Parathyroid adenoma (tissue), 2 donors: ENCODE results near the gene ZNF879.

Source experiments
- H2AFZ ChIP-seq: fragments of 300-600 bp; sonication (generic); one replicate; pipeline ENCODE4 v1.7.0; 2017; ENCODE audit warnings: antibody characterized with exemption, mild to moderate bottlenecking
- H3K27ac ChIP-seq: fragments of 300-600 bp; sonication (generic); one replicate; pipeline ENCODE4 v1.7.0; 2017
- H3K27me3 ChIP-seq: fragments of 300-600 bp; sonication (generic); one replicate; pipeline ENCODE4 v1.7.0; 2017; ENCODE audit warnings: low read length; ENCODE audit not compliant: control insufficient read depth, insufficient read depth
- H3K36me3 ChIP-seq: fragments of 300-600 bp; sonication (generic); one replicate; pipeline ENCODE4 v1.7.0; 2017; ENCODE audit warnings: low read length; ENCODE audit not compliant: control insufficient read depth, insufficient read depth
- H3K4me1 ChIP-seq: fragments of 300-600 bp; sonication (generic); one replicate; pipeline ENCODE4 v1.7.0; 2017; ENCODE audit warnings: control low read depth
- H3K4me2 ChIP-seq: fragments of 300-600 bp; sonication (generic); one replicate; pipeline ENCODE4 v1.7.0; 2017; ENCODE audit warnings: low read length
- H3K4me3 ChIP-seq: fragments of 300-600 bp; sonication (generic); one replicate; pipeline ENCODE4 v1.7.0; 2017; ENCODE audit warnings: low read depth, low read length
- H3K79me2 ChIP-seq: fragments of 300-600 bp; sonication (generic); one replicate; pipeline ENCODE4 v1.7.0; 2017; ENCODE audit warnings: control low read depth
- H3K9ac ChIP-seq: fragments of 300-600 bp; sonication (generic); one replicate; pipeline ENCODE4 v1.7.0; 2017; ENCODE audit warnings: mild to moderate bottlenecking
- H3K9me3 ChIP-seq: fragments of 300-600 bp; sonication (generic); one replicate; pipeline ENCODE4 v1.7.0; 2017; ENCODE audit warnings: low read length; ENCODE audit not compliant: control insufficient read depth
- TF ChIP-seq, protein P1 (sequence below): fragments of 300-600 bp; sonication (generic); IDR thresholded peaks from one replicate; pipeline ENCODE4 v1.7.0; 2017; ENCODE audit warnings: antibody characterized with exemption, mild to moderate bottlenecking
- donor health status: primary hyperparathyroidism.

The ZNF879 gene

DNA sequence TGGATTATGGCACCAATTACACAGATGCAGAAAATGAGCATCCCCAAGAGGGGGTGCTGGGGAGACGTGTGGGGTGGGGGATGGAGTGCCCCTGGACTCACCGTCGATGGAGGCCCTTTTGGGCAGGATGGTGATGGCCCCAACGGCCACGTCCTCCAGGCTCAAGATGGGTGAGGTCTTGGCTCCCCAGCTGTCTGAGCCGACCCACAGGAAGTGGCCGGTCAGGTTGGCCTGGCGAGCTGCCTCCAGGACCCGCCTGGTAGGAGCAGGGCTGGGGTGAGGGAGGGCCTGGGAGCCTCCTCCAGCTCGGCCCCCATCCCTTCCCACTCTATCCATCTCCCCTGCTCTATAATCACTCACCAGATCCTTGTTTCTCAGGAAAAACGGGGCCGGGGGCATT lies 33.1 kb upstream of the ZNF879 start:
- Histone ChIP-seq H3K4me2 (no peak overlapping the region), H3K9me3 (no peaks in the 10 kb centered on the region), H3K36me3 (no peaks in the 10 kb centered on the region), H3K4me1 (no peaks in the 10 kb centered on the region), H3K27me3 (no peaks in the 10 kb centered on the region), H2AFZ (no peak overlapping the region), H3K79me2 (no peaks in the 10 kb centered on the region), H3K4me3 (no peak overlapping the region), H3K9ac (no peak overlapping the region), H3K27ac (no peak overlapping the region)
- TF ChIP-seq, protein P1, sequence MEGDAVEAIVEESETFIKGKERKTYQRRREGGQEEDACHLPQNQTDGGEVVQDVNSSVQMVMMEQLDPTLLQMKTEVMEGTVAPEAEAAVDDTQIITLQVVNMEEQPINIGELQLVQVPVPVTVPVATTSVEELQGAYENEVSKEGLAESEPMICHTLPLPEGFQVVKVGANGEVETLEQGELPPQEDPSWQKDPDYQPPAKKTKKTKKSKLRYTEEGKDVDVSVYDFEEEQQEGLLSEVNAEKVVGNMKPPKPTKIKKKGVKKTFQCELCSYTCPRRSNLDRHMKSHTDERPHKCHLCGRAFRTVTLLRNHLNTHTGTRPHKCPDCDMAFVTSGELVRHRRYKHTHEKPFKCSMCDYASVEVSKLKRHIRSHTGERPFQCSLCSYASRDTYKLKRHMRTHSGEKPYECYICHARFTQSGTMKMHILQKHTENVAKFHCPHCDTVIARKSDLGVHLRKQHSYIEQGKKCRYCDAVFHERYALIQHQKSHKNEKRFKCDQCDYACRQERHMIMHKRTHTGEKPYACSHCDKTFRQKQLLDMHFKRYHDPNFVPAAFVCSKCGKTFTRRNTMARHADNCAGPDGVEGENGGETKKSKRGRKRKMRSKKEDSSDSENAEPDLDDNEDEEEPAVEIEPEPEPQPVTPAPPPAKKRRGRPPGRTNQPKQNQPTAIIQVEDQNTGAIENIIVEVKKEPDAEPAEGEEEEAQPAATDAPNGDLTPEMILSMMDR, result no peak

- Histone ChIP-seq H3K9ac (no peak overlapping the region), H3K4me2 (no peak overlapping the region), H3K4me3 (no peak overlapping the region), H3K36me3 (no peaks in the 10 kb centered on the region), H3K27me3 (no peaks in the 10 kb centered on the region), H3K27ac (no peak overlapping the region), H2AFZ (no peak overlapping the region), H3K79me2 (no peaks in the 10 kb centered on the region), H3K4me1 (no peaks in the 10 kb centered on the region), H3K9me3 (no peaks in the 10 kb centered on the region)
- TF ChIP-seq, protein P1, result no peak
Measured at GRCh38 chr5:178991190-178992145, 32.1 kb upstream of the ZNF879 start.

DNA sequence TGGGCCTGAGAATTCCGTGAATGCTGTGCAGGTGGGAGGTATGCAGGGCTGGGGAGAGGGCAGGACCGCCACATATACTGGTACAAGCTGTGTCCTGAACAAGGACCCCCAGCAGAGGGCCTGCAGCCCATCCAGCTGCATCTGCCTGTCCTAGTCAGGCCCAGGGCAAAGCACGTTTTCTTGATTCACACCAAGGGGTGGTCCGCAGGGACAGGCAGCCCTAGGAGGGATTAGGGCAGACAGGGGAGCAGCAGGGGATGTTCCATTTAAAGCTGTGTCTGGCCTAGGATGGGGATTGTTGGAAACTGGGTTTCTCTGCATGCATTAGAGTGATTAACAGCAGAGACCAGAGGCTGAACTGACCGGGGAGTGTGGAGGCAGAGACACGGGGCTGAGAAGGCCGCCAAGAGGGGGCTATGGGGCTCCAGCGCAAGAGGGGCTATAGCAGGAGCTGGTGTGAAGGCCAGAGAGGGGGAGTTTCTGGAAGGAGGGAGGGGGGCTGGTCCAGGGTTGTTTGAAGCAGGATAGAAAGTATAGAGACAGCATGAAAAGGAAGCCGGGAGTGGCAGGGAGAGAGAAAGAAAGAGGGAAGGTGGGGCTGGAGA lies 31.2 kb upstream of the ZNF879 start:
- Histone ChIP-seq H2AFZ (no peak overlapping the region), H3K4me2 (no peak overlapping the region), H3K79me2 (no peaks in the 10 kb centered on the region), H3K27ac (no peak overlapping the region), H3K4me3 (no peak overlapping the region), H3K27me3 (no peaks in the 10 kb centered on the region), H3K9ac (no peak overlapping the region), H3K36me3 (no peaks in the 10 kb centered on the region), H3K9me3 (no peaks in the 10 kb centered on the region), H3K4me1 (no peaks in the 10 kb centered on the region)
- TF ChIP-seq, protein P1, result no peak

DNA sequence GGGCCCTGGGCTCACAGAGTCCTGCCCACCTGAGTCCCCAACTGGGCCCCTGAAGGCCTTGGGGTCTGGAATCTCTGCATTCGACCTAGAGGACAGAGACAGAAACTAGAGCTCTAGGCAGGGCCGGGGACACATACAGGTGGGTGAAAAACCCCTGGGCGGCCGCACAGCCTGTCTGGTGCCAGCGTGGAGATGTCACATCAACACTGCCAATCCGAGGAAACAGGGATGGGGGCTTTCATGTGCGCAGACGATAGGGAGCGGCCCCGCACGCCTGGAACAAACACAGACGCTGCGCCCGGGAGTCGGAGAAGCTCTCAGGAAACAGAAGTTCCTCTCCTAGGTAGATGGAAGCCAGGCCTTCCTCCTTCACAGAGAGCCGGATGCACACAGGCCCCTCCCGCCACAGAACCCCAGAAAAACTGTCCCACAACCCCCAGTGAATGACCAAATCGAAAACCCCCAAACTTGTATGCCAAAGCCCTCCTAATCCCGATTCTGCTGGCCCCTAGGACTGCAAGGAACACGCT lies 30.3 kb upstream of the ZNF879 start:
- TF ChIP-seq, protein P1, result no peak
- no peak overlapping the region for H3K4me3 ChIP-seq
- no peak overlapping the region for H3K4me2 ChIP-seq
- H2AFZ ChIP-seq, result no peak overlapping the region
- H3K36me3 ChIP-seq, result no peaks in the 10 kb centered on the region
- no peaks in the 10 kb centered on the region for H3K9me3 ChIP-seq
- no peak overlapping the region for H3K27ac ChIP-seq
- H3K9ac ChIP-seq, result no peak overlapping the region
- H3K27me3 ChIP-seq, result no peaks in the 10 kb centered on the region
- no peaks in the 10 kb centered on the region for H3K79me2 ChIP-seq
- H3K4me1 ChIP-seq, result no peaks in the 10 kb centered on the region
